WTC11 (cell line): ENCODE data around the gene RANBP10. TPM values are rescaled to one million over a fixed set of nuclear protein-coding genes. Genes with fewer than 3 reads are reported as not detected.
A peak's percentile ranks its signal among the peaks of the same experiment; 100 is the strongest.

Experiments used
- ATAC-seq: fragments of 200-7000 bp; cut with Tn5 transposase; 2 replicates; pipeline ENCODE4 v1.10.0; 2021; ENCODE audit warnings: mild to moderate bottlenecking, moderate library complexity
- CTCF ChIA-PET: fragments of 300-600 bp; sonication (Branson Sonifier 250); formaldehyde crosslinking; loops from one replicate; lab custom pipeline; 2021; ENCODE audit warnings: antibody characterized with exemption; lab: Charles Lee
- POLR2A ChIA-PET: fragments of 350-600 bp; sonication (Branson Sonifier 250); formaldehyde crosslinking; loops from one replicate; lab custom pipeline; 2021; ENCODE audit warnings: antibody characterized with exemption; lab: Charles Lee
- DNase-seq: peaks from one replicate; pipeline ENCODE4 v3.0.0; 2021; ENCODE audit warnings: low spot score
- H3K27ac Mint-ChIP-seq: 2 replicates; pipeline ENCODE4 v1.8.0; 2021; ENCODE audit warnings: mixed read lengths
- H3K27me3 Mint-ChIP-seq: 2 replicates; pipeline ENCODE4 v1.8.0; 2021; ENCODE audit warnings: low read depth, mild to moderate bottlenecking, moderate library complexity, mixed read lengths
- H3K36me3 Mint-ChIP-seq: 2 replicates; pipeline ENCODE4 v1.8.0; 2021; ENCODE audit warnings: mixed read lengths
- H3K4me1 Mint-ChIP-seq: 2 replicates; pipeline ENCODE4 v1.8.0; 2022; ENCODE audit warnings: mixed read lengths
- H3K4me3 Mint-ChIP-seq: 2 replicates; pipeline ENCODE4 v1.8.0; 2021; ENCODE audit warnings: mild to moderate bottlenecking, moderate library complexity, mixed read lengths
- H3K9me3 Mint-ChIP-seq: 2 replicates; pipeline ENCODE4 v1.8.0; 2021; ENCODE audit warnings: mixed read lengths
- FOXK1 ChIP-seq: sonication (generic); formaldehyde crosslinking; IDR thresholded peaks from 2 replicates; pipeline ENCODE4 v1.8.0; 2022; ENCODE audit warnings: mild to moderate bottlenecking, moderate library complexity, missing genetic modification reagents
- GABPB1 ChIP-seq: sonication (generic); formaldehyde crosslinking; IDR thresholded peaks from 2 replicates; pipeline ENCODE4 v1.8.1; 2023; ENCODE audit warnings: mild to moderate bottlenecking, missing genetic modification reagents
- IRF2 ChIP-seq: sonication (generic); formaldehyde crosslinking; IDR thresholded peaks from 2 replicates; pipeline ENCODE4 v1.8.0; 2022; ENCODE audit warnings: low read depth, missing genetic modification reagents, borderline replicate concordance
- RELA ChIP-seq: sonication (generic); formaldehyde crosslinking; IDR thresholded peaks from 2 replicates; pipeline ENCODE4 v1.8.1; 2022; ENCODE audit warnings: missing genetic modification reagents, mild to moderate bottlenecking, borderline replicate concordance
- RORB ChIP-seq: fragments of 250-450 bp; sonication (Bioruptor Pico); IDR thresholded peaks from 2 replicates; pipeline ENCODE4 v1.9.0; 2021; ENCODE audit warnings: mild to moderate bottlenecking
- SOX15 ChIP-seq: fragments of 250-450 bp; sonication (Bioruptor Pico); IDR thresholded peaks from 2 replicates; pipeline ENCODE4 v1.9.0; 2021; ENCODE audit warnings: mild to moderate bottlenecking
- SP1 ChIP-seq: sonication (generic); formaldehyde crosslinking; conservative IDR thresholded peaks from 2 replicates; pipeline ENCODE4 v1.8.1; 2022; ENCODE audit warnings: missing genetic modification reagents
- ZNF138 ChIP-seq: sonication (generic); formaldehyde crosslinking; conservative IDR thresholded peaks from 2 replicates; pipeline ENCODE4 v1.8.1; 2022; ENCODE audit warnings: mild to moderate bottlenecking, moderate library complexity, missing genetic modification reagents
- ZNF232 ChIP-seq: sonication (generic); formaldehyde crosslinking; IDR thresholded peaks from 2 replicates; pipeline ENCODE4 v1.8.0; 2022; ENCODE audit warnings: mild to moderate bottlenecking, missing genetic modification reagents
- ZNF317 ChIP-seq: sonication (generic); formaldehyde crosslinking; IDR thresholded peaks from 2 replicates; pipeline ENCODE4 v1.8.1; 2023; ENCODE audit warnings: low read depth, mild to moderate bottlenecking, moderate library complexity, missing genetic modification reagents, borderline replicate concordance
- total RNA-seq: library from RNA; stranded (reverse); gene quantifications from 3 replicates; pipeline ENCODE4 v1.2.3, GENCODE V29; 2021
- TF ChIP-seq, protein P1 (sequence below): sonication (generic); formaldehyde crosslinking; IDR thresholded peaks from 2 replicates; pipeline ENCODE4 v1.8.0; 2022; ENCODE audit warnings: mild to moderate bottlenecking, missing genetic modification reagents
- TF ChIP-seq, protein P2 (sequence below): fragments of 250-450 bp; sonication (Bioruptor Pico); IDR thresholded peaks from 2 replicates; pipeline ENCODE4 v1.8.0; 2021; ENCODE audit warnings: mild to moderate bottlenecking
- TF ChIP-seq, protein P3 (sequence below): sonication (generic); formaldehyde crosslinking; IDR thresholded peaks from 2 replicates; pipeline ENCODE4 v1.8.0; 2023; ENCODE audit warnings: missing genetic modification reagents
- TF ChIP-seq, protein P4 (sequence below): sonication (generic); formaldehyde crosslinking; IDR thresholded peaks from 2 replicates; pipeline ENCODE4 v1.8.1; 2023; ENCODE audit warnings: mild to moderate bottlenecking, missing genetic modification reagents
- TF ChIP-seq, protein P5 (sequence below): sonication (generic); formaldehyde crosslinking; IDR thresholded peaks from 2 replicates; pipeline ENCODE4 v1.8.0; 2022; ENCODE audit warnings: mild to moderate bottlenecking, missing genetic modification reagents
- TF ChIP-seq, protein P6 (sequence below): sonication (generic); formaldehyde crosslinking; IDR thresholded peaks from 2 replicates; pipeline ENCODE4 v1.8.0; 2022; ENCODE audit warnings: missing genetic modification reagents
- TF ChIP-seq, protein P7 (sequence below): fragments of 200-600 bp; IDR thresholded peaks from 2 replicates; pipeline ENCODE4 v1.8.0; 2022; ENCODE audit warnings: antibody characterized with exemption

Gene RANBP10
- total RNA-seq, 1 experiment from 2014 or later = 14.0 TPM

DNA sequence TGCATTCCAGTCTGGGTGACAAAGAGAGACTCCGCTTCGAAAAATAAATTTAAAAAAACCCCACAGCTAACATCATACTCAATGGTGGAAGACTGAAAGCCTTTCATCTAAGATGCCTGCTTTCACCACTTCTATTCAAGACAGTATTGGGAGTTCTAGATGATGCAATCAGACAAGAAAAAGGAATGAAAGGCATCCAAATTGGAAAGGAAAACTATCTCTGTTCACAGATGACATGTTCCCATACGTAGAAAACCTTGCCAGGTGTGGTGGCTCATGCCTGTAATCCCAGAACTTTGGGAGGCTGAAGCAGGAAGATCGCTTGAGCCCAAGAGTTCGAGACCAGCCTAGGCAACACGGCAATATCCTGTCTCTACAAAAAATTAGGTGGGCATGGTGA lies 31.1 kb downstream of the RANBP10 start:
- DNase-seq = no peak
- H3K4me1 Mint-ChIP-seq = peaks cover 6% of the 10 kb centered on the region
- POLR2A ChIA-PET = no interaction called here
- peaks cover 4% of the 10 kb centered on the region; the same call in 1 of the 2 replicates for H3K9me3 Mint-ChIP-seq
- no peak for ATAC-seq
- no peak for TF ChIP-seq ZNF138 (CRISPR knock-in tag)
- 0 out of 2 replicates have a peak, but pooled peaks have one; percentile 17 for TF ChIP-seq GABPB1 (CRISPR knock-in tag)
- no peak for TF ChIP-seq SOX15
- no peak for TF ChIP-seq RELA
- CTCF ChIA-PET = no interaction called here
- H3K4me3 Mint-ChIP-seq = no peak overlapping the region
- no peaks in the 10 kb centered on the region for H3K27me3 Mint-ChIP-seq
- H3K36me3 Mint-ChIP-seq = peaks cover 19% of the 10 kb centered on the region
- no peak overlapping the region; the same call in 1 of the 2 replicates for H3K27ac Mint-ChIP-seq

DNA sequence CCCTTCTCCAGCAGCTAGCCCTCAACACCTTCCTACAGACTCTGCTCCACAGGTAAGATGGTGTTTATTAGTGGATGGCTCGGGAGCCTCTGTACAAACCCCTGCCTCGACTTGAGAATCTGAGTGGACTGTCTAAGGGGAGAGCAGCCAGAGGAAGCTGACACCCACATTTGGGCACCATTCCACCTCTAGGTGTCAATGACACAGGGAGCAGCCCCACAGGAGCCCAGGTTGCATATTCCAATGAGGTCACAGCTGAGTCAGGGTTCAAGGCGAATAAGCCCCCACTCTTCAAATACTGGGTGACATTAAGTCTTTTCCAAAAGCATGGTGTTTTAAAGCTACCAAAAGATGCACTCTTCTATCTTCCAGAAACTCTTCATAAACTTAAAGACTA lies 31.9 kb downstream of the RANBP10 start:
- Mint-ChIP-seq H3K4me3 (no peak overlapping the region), H3K27me3 (no peaks in the 10 kb centered on the region), H3K4me1 (peaks cover under 1% of the 10 kb centered on the region), H3K9me3 (peaks cover 4% of the 10 kb centered on the region; the same call in 1 of the 2 replicates), H3K36me3 (peaks cover 19% of the 10 kb centered on the region), H3K27ac (no peak overlapping the region)
- ATAC-seq (no peak), DNase-seq (no peak)
- CTCF ChIA-PET = interaction anchor here (1.7 kb wide), 1 partner anchor 42 kb away, joined by 10 read pairs; no protein-coding TSS in a partner anchor
- TF ChIP-seq ZNF317 (CRISPR knock-in tag) (no peak), ZNF232 (CRISPR knock-in tag) (no peak), FOXK1 (CRISPR knock-in tag) (no peak), IRF2 (no peak), RORB (CRISPR knock-in tag) (no peak)
- TF ChIP-seq, protein P1, sequence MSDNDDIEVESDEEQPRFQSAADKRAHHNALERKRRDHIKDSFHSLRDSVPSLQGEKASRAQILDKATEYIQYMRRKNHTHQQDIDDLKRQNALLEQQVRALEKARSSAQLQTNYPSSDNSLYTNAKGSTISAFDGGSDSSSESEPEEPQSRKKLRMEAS (CRISPR knock-in tag) = no peak
- TF ChIP-seq, protein P2, sequence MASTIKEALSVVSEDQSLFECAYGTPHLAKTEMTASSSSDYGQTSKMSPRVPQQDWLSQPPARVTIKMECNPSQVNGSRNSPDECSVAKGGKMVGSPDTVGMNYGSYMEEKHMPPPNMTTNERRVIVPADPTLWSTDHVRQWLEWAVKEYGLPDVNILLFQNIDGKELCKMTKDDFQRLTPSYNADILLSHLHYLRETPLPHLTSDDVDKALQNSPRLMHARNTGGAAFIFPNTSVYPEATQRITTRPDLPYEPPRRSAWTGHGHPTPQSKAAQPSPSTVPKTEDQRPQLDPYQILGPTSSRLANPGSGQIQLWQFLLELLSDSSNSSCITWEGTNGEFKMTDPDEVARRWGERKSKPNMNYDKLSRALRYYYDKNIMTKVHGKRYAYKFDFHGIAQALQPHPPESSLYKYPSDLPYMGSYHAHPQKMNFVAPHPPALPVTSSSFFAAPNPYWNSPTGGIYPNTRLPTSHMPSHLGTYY (CRISPR knock-in tag) = no peak
- TF ChIP-seq, protein P3, sequence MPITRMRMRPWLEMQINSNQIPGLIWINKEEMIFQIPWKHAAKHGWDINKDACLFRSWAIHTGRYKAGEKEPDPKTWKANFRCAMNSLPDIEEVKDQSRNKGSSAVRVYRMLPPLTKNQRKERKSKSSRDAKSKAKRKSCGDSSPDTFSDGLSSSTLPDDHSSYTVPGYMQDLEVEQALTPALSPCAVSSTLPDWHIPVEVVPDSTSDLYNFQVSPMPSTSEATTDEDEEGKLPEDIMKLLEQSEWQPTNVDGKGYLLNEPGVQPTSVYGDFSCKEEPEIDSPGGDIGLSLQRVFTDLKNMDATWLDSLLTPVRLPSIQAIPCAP (CRISPR knock-in tag) = no peak
- TF ChIP-seq, protein P4, sequence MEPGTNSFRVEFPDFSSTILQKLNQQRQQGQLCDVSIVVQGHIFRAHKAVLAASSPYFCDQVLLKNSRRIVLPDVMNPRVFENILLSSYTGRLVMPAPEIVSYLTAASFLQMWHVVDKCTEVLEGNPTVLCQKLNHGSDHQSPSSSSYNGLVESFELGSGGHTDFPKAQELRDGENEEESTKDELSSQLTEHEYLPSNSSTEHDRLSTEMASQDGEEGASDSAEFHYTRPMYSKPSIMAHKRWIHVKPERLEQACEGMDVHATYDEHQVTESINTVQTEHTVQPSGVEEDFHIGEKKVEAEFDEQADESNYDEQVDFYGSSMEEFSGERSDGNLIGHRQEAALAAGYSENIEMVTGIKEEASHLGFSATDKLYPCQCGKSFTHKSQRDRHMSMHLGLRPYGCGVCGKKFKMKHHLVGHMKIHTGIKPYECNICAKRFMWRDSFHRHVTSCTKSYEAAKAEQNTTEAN (CRISPR knock-in tag) = no peak
- TF ChIP-seq, protein P5, sequence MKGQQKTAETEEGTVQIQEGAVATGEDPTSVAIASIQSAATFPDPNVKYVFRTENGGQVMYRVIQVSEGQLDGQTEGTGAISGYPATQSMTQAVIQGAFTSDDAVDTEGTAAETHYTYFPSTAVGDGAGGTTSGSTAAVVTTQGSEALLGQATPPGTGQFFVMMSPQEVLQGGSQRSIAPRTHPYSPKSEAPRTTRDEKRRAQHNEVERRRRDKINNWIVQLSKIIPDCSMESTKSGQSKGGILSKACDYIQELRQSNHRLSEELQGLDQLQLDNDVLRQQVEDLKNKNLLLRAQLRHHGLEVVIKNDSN (CRISPR knock-in tag) = no peak
- POLR2A ChIA-PET = no interaction called here

DNA sequence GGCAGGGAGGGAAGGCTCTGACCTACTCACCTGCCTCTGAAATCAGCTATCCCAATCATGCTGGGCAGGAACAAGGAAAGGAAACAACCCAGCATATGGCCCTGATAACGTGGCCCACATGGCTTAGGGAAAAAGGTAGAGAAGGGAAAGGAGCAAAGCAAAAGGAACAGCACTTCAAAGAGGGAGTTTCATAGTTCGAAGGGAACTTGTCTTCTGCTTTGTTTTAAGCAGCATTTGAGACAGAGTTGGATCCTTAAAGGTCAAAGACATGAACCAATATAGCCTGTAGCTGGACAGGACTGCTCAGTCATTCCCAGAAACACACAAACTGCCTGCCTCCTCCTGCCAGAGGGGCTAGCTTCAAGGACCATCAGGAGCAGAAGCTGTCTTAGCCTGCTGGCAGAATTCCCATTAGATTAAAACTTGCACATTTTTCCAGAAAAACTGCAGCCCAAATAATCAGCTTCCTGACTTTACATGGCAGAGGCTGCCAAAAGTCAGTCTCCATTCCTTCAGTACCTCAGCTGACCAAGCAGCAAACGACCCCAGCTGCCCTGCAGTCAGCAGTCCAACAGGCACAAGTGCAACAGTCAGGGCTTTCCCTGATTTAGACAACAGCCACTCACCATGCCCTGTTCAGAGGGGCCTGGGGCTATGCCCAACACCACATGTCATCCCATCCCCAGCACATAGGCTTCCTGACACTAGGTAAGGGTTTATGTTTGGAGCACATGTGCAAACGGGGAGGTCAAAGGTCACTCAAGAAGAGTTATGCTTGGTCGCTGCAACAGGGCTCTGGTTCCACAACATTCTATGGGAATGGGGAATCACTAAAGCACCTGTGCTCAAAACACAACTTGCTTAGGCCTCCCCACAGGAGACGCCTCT lies 32.5 kb downstream of the RANBP10 start:
- ATAC-seq (no peak), DNase-seq (no peak)
- ChIA-PET CTCF (interaction anchor here (1.7 kb wide), 1 partner anchor 43 kb away, joined by 10 read pairs; no protein-coding TSS in a partner anchor), POLR2A (interaction anchor here (0.5 kb wide), 1 partner anchor 96 kb away, joined by 5 read pairs; no protein-coding TSS in a partner anchor)
- Mint-ChIP-seq H3K36me3 (peaks cover 19% of the 10 kb centered on the region), H3K4me1 (no peaks in the 10 kb centered on the region), H3K4me3 (no peak overlapping the region), H3K27me3 (no peaks in the 10 kb centered on the region), H3K27ac (peak overlapping the region; percentile 48), H3K9me3 (peaks cover 4% of the 10 kb centered on the region; the same call in 1 of the 2 replicates)
- TF ChIP-seq, protein P6, sequence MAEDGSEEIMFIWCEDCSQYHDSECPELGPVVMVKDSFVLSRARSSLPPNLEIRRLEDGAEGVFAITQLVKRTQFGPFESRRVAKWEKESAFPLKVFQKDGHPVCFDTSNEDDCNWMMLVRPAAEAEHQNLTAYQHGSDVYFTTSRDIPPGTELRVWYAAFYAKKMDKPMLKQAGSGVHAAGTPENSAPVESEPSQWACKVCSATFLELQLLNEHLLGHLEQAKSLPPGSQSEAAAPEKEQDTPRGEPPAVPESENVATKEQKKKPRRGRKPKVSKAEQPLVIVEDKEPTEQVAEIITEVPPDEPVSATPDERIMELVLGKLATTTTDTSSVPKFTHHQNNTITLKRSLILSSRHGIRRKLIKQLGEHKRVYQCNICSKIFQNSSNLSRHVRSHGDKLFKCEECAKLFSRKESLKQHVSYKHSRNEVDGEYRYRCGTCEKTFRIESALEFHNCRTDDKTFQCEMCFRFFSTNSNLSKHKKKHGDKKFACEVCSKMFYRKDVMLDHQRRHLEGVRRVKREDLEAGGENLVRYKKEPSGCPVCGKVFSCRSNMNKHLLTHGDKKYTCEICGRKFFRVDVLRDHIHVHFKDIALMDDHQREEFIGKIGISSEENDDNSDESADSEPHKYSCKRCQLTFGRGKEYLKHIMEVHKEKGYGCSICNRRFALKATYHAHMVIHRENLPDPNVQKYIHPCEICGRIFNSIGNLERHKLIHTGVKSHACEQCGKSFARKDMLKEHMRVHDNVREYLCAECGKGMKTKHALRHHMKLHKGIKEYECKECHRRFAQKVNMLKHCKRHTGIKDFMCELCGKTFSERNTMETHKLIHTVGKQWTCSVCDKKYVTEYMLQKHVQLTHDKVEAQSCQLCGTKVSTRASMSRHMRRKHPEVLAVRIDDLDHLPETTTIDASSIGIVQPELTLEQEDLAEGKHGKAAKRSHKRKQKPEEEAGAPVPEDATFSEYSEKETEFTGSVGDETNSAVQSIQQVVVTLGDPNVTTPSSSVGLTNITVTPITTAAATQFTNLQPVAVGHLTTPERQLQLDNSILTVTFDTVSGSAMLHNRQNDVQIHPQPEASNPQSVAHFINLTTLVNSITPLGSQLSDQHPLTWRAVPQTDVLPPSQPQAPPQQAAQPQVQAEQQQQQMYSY (CRISPR knock-in tag) = no peak
- TF ChIP-seq, protein P7, sequence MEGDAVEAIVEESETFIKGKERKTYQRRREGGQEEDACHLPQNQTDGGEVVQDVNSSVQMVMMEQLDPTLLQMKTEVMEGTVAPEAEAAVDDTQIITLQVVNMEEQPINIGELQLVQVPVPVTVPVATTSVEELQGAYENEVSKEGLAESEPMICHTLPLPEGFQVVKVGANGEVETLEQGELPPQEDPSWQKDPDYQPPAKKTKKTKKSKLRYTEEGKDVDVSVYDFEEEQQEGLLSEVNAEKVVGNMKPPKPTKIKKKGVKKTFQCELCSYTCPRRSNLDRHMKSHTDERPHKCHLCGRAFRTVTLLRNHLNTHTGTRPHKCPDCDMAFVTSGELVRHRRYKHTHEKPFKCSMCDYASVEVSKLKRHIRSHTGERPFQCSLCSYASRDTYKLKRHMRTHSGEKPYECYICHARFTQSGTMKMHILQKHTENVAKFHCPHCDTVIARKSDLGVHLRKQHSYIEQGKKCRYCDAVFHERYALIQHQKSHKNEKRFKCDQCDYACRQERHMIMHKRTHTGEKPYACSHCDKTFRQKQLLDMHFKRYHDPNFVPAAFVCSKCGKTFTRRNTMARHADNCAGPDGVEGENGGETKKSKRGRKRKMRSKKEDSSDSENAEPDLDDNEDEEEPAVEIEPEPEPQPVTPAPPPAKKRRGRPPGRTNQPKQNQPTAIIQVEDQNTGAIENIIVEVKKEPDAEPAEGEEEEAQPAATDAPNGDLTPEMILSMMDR = no peak
- TF ChIP-seq SP1 (CRISPR knock-in tag) = no peak
